GM12878 (cell line): ENCODE measurements around the gene CCDC107. TPM values are rescaled to one million over a fixed set of nuclear protein-coding genes. Genes with fewer than 3 reads are reported as not detected.

Source experiments
- ATAC-seq: fragments of 200-7000 bp; cut with Tn5 transposase; 3 replicates; pipeline ENCODE4 v1.9.1; 2020; ENCODE audit warnings: mild to moderate bottlenecking, moderate library complexity
- BruUV-seq: library from RNA; stranded (reverse); fragments of 400-500 nt; replicated peaks from 2 replicates; lab custom pipeline; 2021; lab: Mats Ljungman, UMichigan
- CTCF ChIA-PET: fragments of 300-600 bp; sonication (Branson Sonifier 250); formaldehyde crosslinking; extraction: SDS; loops from one replicate; lab custom pipeline; 2021; ENCODE audit warnings: inconsistent platforms; lab: Yijun Ruan, JAX
- POLR2A ChIA-PET: fragments of 350-600 bp; formaldehyde crosslinking; extraction: SDS; loops from one replicate; lab custom pipeline; 2021; ENCODE audit warnings: inconsistent platforms; lab: Charles Lee
- RAD21 ChIA-PET: fragments of 300-600 bp; sonication (Branson Sonifier 250); formaldehyde crosslinking; loops from one replicate; lab custom pipeline; 2023; ENCODE audit warnings: antibody characterized with exemption; ENCODE audit not compliant: unreplicated experiment; lab: Charles Lee
- SMC1A ChIA-PET: fragments of 300-600 bp; sonication (Branson Sonifier 250); formaldehyde crosslinking; loops from one replicate; lab custom pipeline; 2023; ENCODE audit not compliant: unreplicated experiment, uncharacterized antibody; lab: Charles Lee
- DNase-seq: peaks from one replicate; pipeline ENCODE4 v3.0.0-alpha.2; 2011; ENCODE audit warnings: low read depth, low spot score
- FAIRE-seq: peaks from 3 replicates; lab custom pipeline; 2011; peaks lifted over from hg19 to GRCh38; lab: Jason Lieb, UNC
- H2AFZ ChIP-seq: 2 replicates; pipeline ENCODE4 v1.6.0; 2011; ENCODE audit warnings: low read depth, low read length, control low read depth; ENCODE audit not compliant: control insufficient read depth
- H3K27ac ChIP-seq: 2 replicates; pipeline ENCODE4 v1.5.1; 2011; ENCODE audit warnings: control low read depth; ENCODE audit not compliant: control insufficient read depth, insufficient read depth
- H3K27me3 ChIP-seq, 2 experiments: replicated peaks in 1 of 2; 2 replicates each; pipeline versions ENCODE4 v1.6.0 to v1.6.1; 2011; ENCODE audit warnings: low read length in 1 of 2; ENCODE audit not compliant: control insufficient read depth in 2 of 2, insufficient read depth in 2 of 2
- H3K36me3 ChIP-seq, 2 experiments: 2 replicates each; pipeline ENCODE4 v1.5.1; 2011; ENCODE audit warnings: low read length in 1 of 2; ENCODE audit not compliant: control insufficient read depth in 2 of 2, insufficient read depth in 2 of 2
- H3K4me1 ChIP-seq: 2 replicates; pipeline ENCODE4 v1.6.1; 2011; ENCODE audit warnings: mild to moderate bottlenecking, low read length, moderate library complexity, mixed read lengths; ENCODE audit not compliant: control insufficient read depth, insufficient read depth
- H3K4me2 ChIP-seq: 2 replicates; pipeline ENCODE4 v1.6.0; 2011; ENCODE audit warnings: control low read depth; ENCODE audit not compliant: control insufficient read depth, insufficient read depth
- H3K4me3 ChIP-seq: fragments of 200-600 bp; sonication (generic); 2 replicates; pipeline ENCODE4 v1.5.1; 2016
- H3K79me2 ChIP-seq: 2 replicates; pipeline ENCODE4 v1.6.0; 2011; ENCODE audit warnings: low read length; ENCODE audit not compliant: control insufficient read depth, insufficient read depth
- H3K9ac ChIP-seq: 2 replicates; pipeline ENCODE4 v1.8.0; 2011; ENCODE audit warnings: low read length, control low read depth, mixed read lengths; ENCODE audit not compliant: control insufficient read depth, insufficient read depth
- H3K9me3 ChIP-seq: replicated peaks from 3 replicates; pipeline ENCODE4 v1.5.1; 2011; ENCODE audit warnings: mild to moderate bottlenecking, low read length; ENCODE audit not compliant: control insufficient read depth, insufficient read depth
- H4K20me1 ChIP-seq: 2 replicates; pipeline ENCODE4 v1.6.0; 2011; ENCODE audit not compliant: control insufficient read depth, insufficient read depth
- ATF2 ChIP-seq: IDR thresholded peaks from 2 replicates; pipeline ENCODE4 v1.6.1; 2012; ENCODE audit warnings: low read length, inconsistent platforms
- E2F4 ChIP-seq: IDR thresholded peaks from 2 replicates; pipeline ENCODE4 v1.6.1; 2012; ENCODE audit warnings: low read depth, low read length, improper control_type of control experiment
- KLF5 ChIP-seq: fragments of 450-650 bp; IDR thresholded peaks from 2 replicates; pipeline ENCODE4 v1.6.1; 2014; ENCODE audit warnings: mild to moderate bottlenecking; ENCODE audit not compliant: partially characterized antibody
- MTA3 ChIP-seq: IDR thresholded peaks from 2 replicates; pipeline ENCODE4 v1.6.1; 2012; ENCODE audit warnings: low read length, inconsistent platforms, borderline replicate concordance
- NFYA ChIP-seq: IDR thresholded peaks from 2 replicates; pipeline ENCODE4 v1.6.1; 2011; ENCODE audit warnings: low read depth, mild to moderate bottlenecking, low read length, improper control_type of control experiment, borderline replicate concordance
- WGBS: methylation state at CpG from one replicate; pipeline ENCODE4 v1.1.6; 2016; ENCODE audit warnings: low lambda C conversion rate; ENCODE audit not compliant: insufficient replicate concordance, insufficient coverage; ENCODE audit errors: missing lambda C conversion rate; 5-methylcytosine and 5-hydroxymethylcytosine counted together
- in situ Hi-C: fragments of 300-500 bp; cut with MboI; formaldehyde crosslinking; loops from 9 replicates; pipeline ENCODE4 v1.14.3; 2018; ENCODE audit warnings: mixed read lengths
- intact Hi-C: fragments of 100-400 bp; cut with micrococcal nuclease; formaldehyde crosslinking; loops from one replicate; pipeline ENCODE4 v1.14.2; 2022; ENCODE audit not compliant: unreplicated experiment
- polyA plus RNA-seq, 11 experiments: library from polyadenylated mRNA; depleted of rRNA in 4 of 11; unstranded in 6 of 11; stranded (reverse) in 5 of 11; fragments of >200 nt; fragmentation: Nextera tagmentation in 4 of 11; fragmentation: Illumina TruSeq in 1 of 11; extraction: Ambion mirVana in 4 of 11; extraction: Trizol in 1 of 11; gene quantifications; 1 replicate in 1 of 11; 2 replicates in 10 of 11; pipeline versions ENCODE4 v1.2.1 to v1.2.3, GENCODE V29; 2011 to 2016; ENCODE audit warnings: inconsistent platforms in 2 of 11, missing spikeins in 2 of 11, low read depth in 1 of 11
- total RNA-seq, 4 experiments: library from RNA; depleted of rRNA in 3 of 4; stranded (reverse); fragments of >200 nt in 3 of 4; fragmentation: Illumina TruSeq in 1 of 4; extraction: Trizol in 1 of 4; gene quantifications; 2 replicates each; pipeline versions ENCODE4 v1.2.1 to v1.2.3, GENCODE V29; 2013 to 2021
- TF ChIP-seq, protein P1 (sequence below), 3 experiments: IDR thresholded peaks in 2 of 3; conservative IDR thresholded peaks in 1 of 3; 2 replicates each; pipeline ENCODE4 v1.5.1; 2011; ENCODE audit warnings: low read depth in 3 of 3, low read length in 3 of 3, mild to moderate bottlenecking in 3 of 3, control low read depth in 2 of 3, moderate library complexity in 2 of 3, inconsistent platforms in 1 of 3, mixed read lengths in 1 of 3; ENCODE audit not compliant: control insufficient read depth in 2 of 3, insufficient read depth in 1 of 3; ENCODE audit errors: extremely low read depth in 1 of 3
- TF ChIP-seq, protein P2 (sequence below): fragments of 450-650 bp; IDR thresholded peaks from 2 replicates; pipeline ENCODE4 v1.6.1; 2016; ENCODE audit warnings: mild to moderate bottlenecking

CCDC107 gene
- total and polyA plus RNA-seq, 10 of the 15 experiments (the other 5 are each of a cell fraction or from before 2014, with no cell fraction given): 0.19 to 18.3 (median 10.6) TPM

DNA sequence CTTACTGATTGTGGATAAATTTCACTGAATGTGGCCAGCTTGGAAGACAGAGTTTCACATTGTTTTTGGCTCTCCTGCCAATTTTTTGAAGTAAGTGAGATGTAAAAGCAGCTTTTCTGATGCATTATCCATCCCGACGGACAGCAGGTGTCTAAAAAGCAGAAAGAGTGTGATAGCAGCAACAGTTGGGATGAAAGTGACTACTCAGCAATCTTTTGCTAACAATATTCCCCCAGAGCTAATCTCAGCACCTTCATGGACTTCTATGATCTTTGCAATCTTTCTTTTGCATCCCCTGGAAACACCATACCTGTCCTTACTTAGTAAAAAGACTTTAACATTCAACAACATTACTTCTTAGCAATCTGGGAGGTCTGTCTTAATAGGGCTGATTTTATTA is 45.2 kb upstream of the CCDC107 start:
- POLR2A ChIA-PET: interaction anchor here (0.6 to 1.3 kb wide), 3 partner anchors 17 to 119 kb away, joined by 3 to 5 read pairs (median 4); partner anchors contain the start of gene TLN1
- peaks cover 13% of the 10 kb centered on the region for H3K4me1 ChIP-seq
- no peak overlapping the region for H3K9ac ChIP-seq
- H3K36me3 ChIP-seq: no peaks in the 10 kb centered on the region; a peak in 1 of 4 replicates
- no peak for TF ChIP-seq ATF2
- TF ChIP-seq NFYA: no peak
- TF ChIP-seq KLF5: no peak
- TF ChIP-seq E2F4: no peak
- TF ChIP-seq, protein P1, sequence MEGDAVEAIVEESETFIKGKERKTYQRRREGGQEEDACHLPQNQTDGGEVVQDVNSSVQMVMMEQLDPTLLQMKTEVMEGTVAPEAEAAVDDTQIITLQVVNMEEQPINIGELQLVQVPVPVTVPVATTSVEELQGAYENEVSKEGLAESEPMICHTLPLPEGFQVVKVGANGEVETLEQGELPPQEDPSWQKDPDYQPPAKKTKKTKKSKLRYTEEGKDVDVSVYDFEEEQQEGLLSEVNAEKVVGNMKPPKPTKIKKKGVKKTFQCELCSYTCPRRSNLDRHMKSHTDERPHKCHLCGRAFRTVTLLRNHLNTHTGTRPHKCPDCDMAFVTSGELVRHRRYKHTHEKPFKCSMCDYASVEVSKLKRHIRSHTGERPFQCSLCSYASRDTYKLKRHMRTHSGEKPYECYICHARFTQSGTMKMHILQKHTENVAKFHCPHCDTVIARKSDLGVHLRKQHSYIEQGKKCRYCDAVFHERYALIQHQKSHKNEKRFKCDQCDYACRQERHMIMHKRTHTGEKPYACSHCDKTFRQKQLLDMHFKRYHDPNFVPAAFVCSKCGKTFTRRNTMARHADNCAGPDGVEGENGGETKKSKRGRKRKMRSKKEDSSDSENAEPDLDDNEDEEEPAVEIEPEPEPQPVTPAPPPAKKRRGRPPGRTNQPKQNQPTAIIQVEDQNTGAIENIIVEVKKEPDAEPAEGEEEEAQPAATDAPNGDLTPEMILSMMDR (IDR thresholded peaks at IDR 0.05 in 2 of 3, conservative IDR thresholded peaks at IDR 0.05 in 1 of 3; ENCODE audit: control insufficient read depth in 2 of 3, extremely low read depth in 1 of 3, insufficient read depth in 1 of 3, low read depth in 3 of 3, low read length in 3 of 3): no peak
- TF ChIP-seq MTA3: no peak
- TF ChIP-seq, protein P2, sequence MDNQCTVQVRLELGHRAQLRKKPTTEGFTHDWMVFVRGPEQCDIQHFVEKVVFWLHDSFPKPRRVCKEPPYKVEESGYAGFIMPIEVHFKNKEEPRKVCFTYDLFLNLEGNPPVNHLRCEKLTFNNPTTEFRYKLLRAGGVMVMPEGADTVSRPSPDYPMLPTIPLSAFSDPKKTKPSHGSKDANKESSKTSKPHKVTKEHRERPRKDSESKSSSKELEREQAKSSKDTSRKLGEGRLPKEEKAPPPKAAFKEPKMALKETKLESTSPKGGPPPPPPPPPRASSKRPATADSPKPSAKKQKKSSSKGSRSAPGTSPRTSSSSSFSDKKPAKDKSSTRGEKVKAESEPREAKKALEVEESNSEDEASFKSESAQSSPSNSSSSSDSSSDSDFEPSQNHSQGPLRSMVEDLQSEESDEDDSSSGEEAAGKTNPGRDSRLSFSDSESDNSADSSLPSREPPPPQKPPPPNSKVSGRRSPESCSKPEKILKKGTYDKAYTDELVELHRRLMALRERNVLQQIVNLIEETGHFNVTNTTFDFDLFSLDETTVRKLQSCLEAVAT: no peak
- no peaks in the 10 kb centered on the region for H3K9me3 ChIP-seq
- 88% methylated on average over 2 of the region's 2 CpGs for WGBS
- H4K20me1 ChIP-seq: no peaks in the 10 kb centered on the region
- H3K4me3 ChIP-seq: no peak overlapping the region
- H3K79me2 ChIP-seq: no peaks in the 10 kb centered on the region
- RAD21 ChIA-PET: interaction anchor here (1.6 kb wide), 1 partner anchor 34 kb away, joined by 7 read pairs; no protein-coding TSS in a partner anchor
- in situ Hi-C loops (no loop called here), intact Hi-C loops (no loop called here)
- BruUV-seq: no TSS peak
- H3K27ac ChIP-seq: no peak overlapping the region
- no peak overlapping the region for H2AFZ ChIP-seq
- no peak for ATAC-seq
- SMC1A ChIA-PET: interaction anchor here (1.0 to 3.3 kb wide), 3 partner anchors 33 to 117 kb away, joined by 3 to 16 read pairs (median 11); partner anchors contain the start of genes CCDC107 and RMRP
- DNase-seq: no peak
- no peak for FAIRE-seq
- no peak overlapping the region for H3K4me2 ChIP-seq
- CTCF ChIA-PET: interaction anchor here (0.7 to 6.3 kb wide), 13 partner anchors 9 to 213 kb away, joined by 3 to 55 read pairs (median 10); partner anchors contain the start of genes CREB3, GBA2, RGP1 and SIT1
- no peaks in the 10 kb centered on the region; a peak in 1 of 4 replicates for H3K27me3 ChIP-seq
